ENCODE results near the gene DISC1.
"Not testable (repeated sequence)": the region's sequence is repeated elsewhere in the genome, so short reads cannot be mapped to it uniquely, and the experiment has no call there.

The DISC1 gene

GRCh38 chr1:231750818-231751362, 124.3 kb downstream of the DISC1 start:
- Mint-ChIP-seq H3K36me3 (ENCODE audit: low read depth) (peaks cover 35% of the 10 kb centered on the region), H3K4me3 (no peak overlapping the region), H3K27ac (no peak overlapping the region), H3K9me3 (peaks cover 17% of the 10 kb centered on the region), H3K27me3 (no peaks in the 10 kb centered on the region), H3K4me1 (no peaks in the 10 kb centered on the region)
- DNase-seq (no peak), ATAC-seq (no peak)

DNA sequence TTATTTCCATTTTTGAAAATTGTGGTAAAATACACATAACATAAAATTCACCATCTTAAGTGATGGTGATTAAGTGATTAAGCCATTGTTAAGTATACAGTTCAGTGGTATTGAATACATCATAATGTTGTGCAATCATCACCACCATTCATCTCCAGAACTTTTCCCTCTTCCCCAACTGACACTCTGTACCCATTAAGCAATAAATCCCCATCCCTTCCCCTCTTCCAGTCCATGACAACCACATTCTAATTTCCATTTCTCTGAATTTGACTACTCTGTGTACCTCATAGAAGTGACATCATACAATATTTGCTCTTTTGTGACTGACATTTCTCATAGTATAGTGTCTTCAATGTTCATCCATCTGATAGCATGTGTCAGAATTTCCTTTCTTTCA, 124.8 kb downstream of the DISC1 start:
- H3K4me1 Mint-ChIP-seq: no peaks in the 10 kb centered on the region
- H3K9me3 Mint-ChIP-seq: peaks cover 17% of the 10 kb centered on the region
- ATAC-seq (no peak), DNase-seq (no peak)
- H3K4me3 Mint-ChIP-seq: no peak overlapping the region
- H3K27me3 Mint-ChIP-seq: no peaks in the 10 kb centered on the region
- no peak overlapping the region for H3K27ac Mint-ChIP-seq
- H3K36me3 Mint-ChIP-seq (ENCODE audit: low read depth): peaks cover 35% of the 10 kb centered on the region

DNA sequence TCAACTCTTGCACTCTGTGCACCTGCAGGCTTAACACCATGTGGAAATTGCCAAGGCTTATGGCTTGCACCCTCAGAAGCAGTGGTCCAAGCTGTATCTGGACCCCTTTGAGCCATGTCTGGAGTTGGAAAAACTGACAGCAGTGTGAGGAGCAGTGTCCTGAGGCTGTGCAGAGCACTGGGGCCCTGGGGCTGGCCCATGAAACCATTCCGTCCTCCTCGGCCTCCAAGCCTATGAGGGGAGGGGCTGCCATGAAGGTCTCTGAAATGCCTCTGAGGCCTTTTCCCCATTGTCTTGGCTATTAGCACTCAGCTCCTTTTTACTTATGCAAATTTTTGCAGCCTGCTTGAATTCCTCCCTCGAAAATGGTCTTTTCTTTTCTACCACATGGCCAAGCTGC, 126.7 kb downstream of the DISC1 start:
- no peak overlapping the region for H3K4me3 Mint-ChIP-seq
- no peak for ATAC-seq
- no peaks in the 10 kb centered on the region for H3K4me1 Mint-ChIP-seq
- no peak overlapping the region for H3K27ac Mint-ChIP-seq
- H3K27me3 Mint-ChIP-seq: no peaks in the 10 kb centered on the region
- no peak for DNase-seq
- H3K9me3 Mint-ChIP-seq: peaks cover 17% of the 10 kb centered on the region
- H3K36me3 Mint-ChIP-seq (ENCODE audit: low read depth): peaks cover 35% of the 10 kb centered on the region

DNA sequence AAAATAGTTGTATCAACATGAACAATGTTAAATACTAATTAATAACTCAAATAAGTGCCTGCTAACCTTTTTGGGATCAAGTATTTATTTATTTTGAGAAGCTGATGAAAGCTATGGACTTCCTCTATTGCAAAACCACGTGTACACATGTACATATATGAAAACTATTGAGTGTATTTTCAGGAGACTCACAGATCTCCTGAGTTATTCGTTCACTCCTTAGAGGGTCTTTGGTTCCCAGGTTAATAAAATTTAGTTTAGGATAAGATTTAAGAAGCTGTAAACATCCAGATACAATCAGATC, 130.5 kb downstream of the DISC1 start:
- no peaks in the 10 kb centered on the region for H3K27me3 Mint-ChIP-seq
- H3K36me3 Mint-ChIP-seq (ENCODE audit: low read depth): peaks cover 19% of the 10 kb centered on the region
- peaks cover 6% of the 10 kb centered on the region for H3K9me3 Mint-ChIP-seq
- H3K27ac Mint-ChIP-seq: no peak overlapping the region
- DNase-seq (no peak), ATAC-seq (peak; percentile 24)
- H3K4me3 Mint-ChIP-seq: no peak overlapping the region
- H3K4me1 Mint-ChIP-seq: no peaks in the 10 kb centered on the region

DNA sequence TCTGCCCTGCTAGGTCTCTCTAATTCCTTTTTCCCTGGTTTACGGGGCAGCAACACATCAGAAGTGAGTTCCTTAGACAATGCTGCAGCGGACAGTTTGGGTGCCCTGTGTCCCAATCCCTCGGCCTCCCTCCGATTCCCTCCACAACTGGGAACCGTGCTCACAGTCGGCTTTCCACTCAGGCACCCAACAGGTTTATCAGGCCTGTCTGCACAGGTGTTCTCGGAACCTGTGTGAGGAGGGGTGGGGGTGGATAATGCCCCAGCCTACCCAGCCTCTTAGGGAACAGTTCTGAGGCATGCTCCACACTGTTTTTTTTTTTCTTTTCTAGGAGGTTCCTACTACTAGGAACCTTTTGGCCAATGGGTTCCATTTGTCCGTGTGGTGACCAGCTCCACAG, 131.2 kb downstream of the DISC1 start:
- DNase-seq (no peak), ATAC-seq (no peak)
- peaks cover 6% of the 10 kb centered on the region for H3K9me3 Mint-ChIP-seq
- peaks cover 12% of the 10 kb centered on the region for H3K36me3 Mint-ChIP-seq (ENCODE audit: low read depth)
- H3K4me1 Mint-ChIP-seq: no peaks in the 10 kb centered on the region
- no peak overlapping the region for H3K4me3 Mint-ChIP-seq
- no peak overlapping the region for H3K27ac Mint-ChIP-seq
- H3K27me3 Mint-ChIP-seq: no peaks in the 10 kb centered on the region

- DNase-seq (no peak), ATAC-seq (no peak)
- Mint-ChIP-seq H3K36me3 (ENCODE audit: low read depth) (peaks cover under 1% of the 10 kb centered on the region), H3K4me1 (no peaks in the 10 kb centered on the region), H3K27me3 (no peaks in the 10 kb centered on the region), H3K27ac (no peak overlapping the region), H3K9me3 (no peaks in the 10 kb centered on the region), H3K4me3 (no peak overlapping the region)
Observed at GRCh38 chr1:231761252-231761651, 134.7 kb downstream of the DISC1 start.

DNA sequence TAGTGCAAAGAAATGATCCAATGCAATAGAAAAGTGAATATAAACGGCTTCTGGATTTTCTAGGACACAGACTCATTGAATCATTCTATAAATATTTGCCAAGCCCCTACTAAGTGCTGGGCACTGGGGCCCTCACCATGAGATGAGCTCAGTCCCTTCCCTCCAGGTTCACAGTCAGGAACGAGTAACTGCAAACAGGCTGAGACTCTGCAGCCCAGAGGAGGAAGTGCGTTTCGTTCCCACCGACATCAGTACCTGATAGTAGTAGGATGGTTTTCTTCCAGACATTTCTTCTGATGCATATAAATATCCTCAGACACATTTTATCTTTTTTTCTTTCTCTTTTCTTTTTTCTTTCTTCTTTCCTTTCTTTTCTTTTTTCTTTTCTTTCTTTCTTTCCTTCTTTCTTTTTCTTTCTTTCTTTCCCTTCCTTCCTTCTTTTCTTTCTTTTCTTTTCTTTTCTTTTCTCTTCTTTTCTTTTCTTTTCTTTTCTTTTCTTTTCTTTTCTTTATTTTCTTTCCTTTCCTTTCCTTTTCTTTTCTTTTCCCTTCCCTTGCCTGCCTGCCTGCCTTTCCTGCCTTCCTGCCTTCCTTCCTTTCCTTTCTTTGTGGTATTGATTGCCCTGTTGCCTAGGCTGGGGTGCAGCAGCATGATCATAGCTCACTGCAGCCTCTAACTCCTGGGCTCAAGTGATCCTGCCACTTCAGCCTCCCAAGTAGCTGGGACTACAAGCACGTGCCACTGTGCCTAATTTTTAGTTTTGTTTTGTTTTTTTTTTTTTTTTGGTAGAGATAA, 135.4 kb downstream of the DISC1 start:
- no peak overlapping the region for H3K27ac Mint-ChIP-seq
- no peak overlapping the region for H3K4me3 Mint-ChIP-seq
- H3K27me3 Mint-ChIP-seq: no peaks in the 10 kb centered on the region
- no peaks in the 10 kb centered on the region for H3K4me1 Mint-ChIP-seq
- H3K36me3 Mint-ChIP-seq (ENCODE audit: low read depth): peaks cover 2% of the 10 kb centered on the region
- no peak for DNase-seq
- ATAC-seq: no peak
- no peaks in the 10 kb centered on the region for H3K9me3 Mint-ChIP-seq

DNA sequence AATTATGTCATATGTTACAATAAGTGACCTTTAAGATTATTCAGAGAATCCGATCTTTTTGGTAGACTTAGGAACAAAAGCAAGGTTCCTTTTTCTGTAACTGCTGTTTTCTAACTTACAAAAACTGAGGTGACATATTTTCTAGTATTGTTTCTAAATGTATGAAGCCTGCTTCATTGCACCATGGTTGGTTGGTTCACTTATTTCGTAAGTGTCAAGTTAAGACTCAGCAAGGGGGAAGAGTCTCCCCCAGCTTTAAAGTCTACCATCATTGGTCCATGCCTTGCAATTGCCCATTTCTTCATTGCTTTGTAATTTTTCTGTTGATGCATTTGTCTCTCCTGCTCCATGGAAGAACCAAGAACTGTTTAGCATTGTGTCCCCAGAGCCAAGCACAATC, 136.9 kb downstream of the DISC1 start:
- H3K4me1 Mint-ChIP-seq: no peaks in the 10 kb centered on the region
- H3K27ac Mint-ChIP-seq: no peak overlapping the region

DNA sequence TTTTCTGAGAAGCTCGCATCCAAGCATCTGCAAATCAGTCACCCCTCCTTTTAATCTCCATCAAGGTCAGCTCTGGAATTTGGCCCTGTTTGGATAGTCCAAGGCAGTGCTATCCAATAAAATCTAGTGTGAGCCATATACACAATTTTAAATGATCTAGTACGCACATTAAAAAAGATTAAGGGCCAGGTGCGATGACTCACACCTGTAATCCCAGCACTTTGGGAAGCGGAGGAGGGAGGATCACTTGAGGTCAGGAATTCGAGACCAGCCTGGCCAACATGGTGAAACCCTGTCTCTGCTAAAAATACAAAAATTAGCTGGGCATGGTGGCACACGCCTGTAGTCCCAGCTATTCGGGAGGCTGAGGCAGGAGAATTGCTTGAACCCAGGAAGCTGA, 139.2 kb downstream of the DISC1 start:
- not testable (repeated sequence) for H3K36me3 Mint-ChIP-seq (ENCODE audit: low read depth); H3K4me1 Mint-ChIP-seq; H3K27ac Mint-ChIP-seq; H3K9me3 Mint-ChIP-seq; H3K4me3 Mint-ChIP-seq; ATAC-seq; H3K27me3 Mint-ChIP-seq; DNase-seq

More for the DNA sequence above, 136.9 kb downstream of the DISC1 start:
- DNase-seq (no peak), ATAC-seq (no peak)
- H3K36me3 Mint-ChIP-seq (ENCODE audit: low read depth): peaks cover 2% of the 10 kb centered on the region
- no peaks in the 10 kb centered on the region for H3K9me3 Mint-ChIP-seq
- no peaks in the 10 kb centered on the region for H3K27me3 Mint-ChIP-seq
- no peak overlapping the region for H3K4me3 Mint-ChIP-seq

DNA sequence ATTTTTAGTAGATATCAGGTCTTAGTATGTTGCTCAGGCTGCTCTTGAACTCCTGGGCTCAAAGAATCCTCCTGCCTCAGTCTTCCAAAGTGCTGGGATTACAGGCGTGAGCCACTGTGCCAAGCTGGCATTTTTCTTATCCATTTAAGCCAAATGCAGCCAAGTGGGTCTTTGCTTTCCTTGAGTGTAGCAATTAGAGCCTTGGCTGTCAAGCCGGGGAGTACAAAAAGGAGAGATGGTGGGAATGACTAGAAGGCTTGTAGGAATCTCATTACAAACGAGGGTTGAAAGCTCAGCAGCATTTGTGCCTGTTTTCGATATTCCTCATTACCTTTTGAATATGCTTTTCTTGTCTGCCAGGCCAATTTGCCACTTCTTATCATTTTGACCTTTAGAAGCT, 140.9 kb downstream of the DISC1 start:
- H3K4me1 Mint-ChIP-seq: no peaks in the 10 kb centered on the region
- no peak overlapping the region for H3K4me3 Mint-ChIP-seq
- DNase-seq: no peak
- ATAC-seq: no peak
- no peaks in the 10 kb centered on the region for H3K27me3 Mint-ChIP-seq
- H3K27ac Mint-ChIP-seq: no peak overlapping the region
- no peaks in the 10 kb centered on the region for H3K9me3 Mint-ChIP-seq
- H3K36me3 Mint-ChIP-seq (ENCODE audit: low read depth): peaks cover 3% of the 10 kb centered on the region

- no peak overlapping the region for H3K4me3 Mint-ChIP-seq
- ATAC-seq (no peak), DNase-seq (no peak)
- no peak overlapping the region for H3K27ac Mint-ChIP-seq
- H3K36me3 Mint-ChIP-seq (ENCODE audit: low read depth): peaks cover 3% of the 10 kb centered on the region
- H3K4me1 Mint-ChIP-seq: no peaks in the 10 kb centered on the region
- H3K9me3 Mint-ChIP-seq: no peaks in the 10 kb centered on the region
- no peaks in the 10 kb centered on the region for H3K27me3 Mint-ChIP-seq
Observed at GRCh38 chr1:231768416-231768815, 141.8 kb downstream of the DISC1 start.

DNA sequence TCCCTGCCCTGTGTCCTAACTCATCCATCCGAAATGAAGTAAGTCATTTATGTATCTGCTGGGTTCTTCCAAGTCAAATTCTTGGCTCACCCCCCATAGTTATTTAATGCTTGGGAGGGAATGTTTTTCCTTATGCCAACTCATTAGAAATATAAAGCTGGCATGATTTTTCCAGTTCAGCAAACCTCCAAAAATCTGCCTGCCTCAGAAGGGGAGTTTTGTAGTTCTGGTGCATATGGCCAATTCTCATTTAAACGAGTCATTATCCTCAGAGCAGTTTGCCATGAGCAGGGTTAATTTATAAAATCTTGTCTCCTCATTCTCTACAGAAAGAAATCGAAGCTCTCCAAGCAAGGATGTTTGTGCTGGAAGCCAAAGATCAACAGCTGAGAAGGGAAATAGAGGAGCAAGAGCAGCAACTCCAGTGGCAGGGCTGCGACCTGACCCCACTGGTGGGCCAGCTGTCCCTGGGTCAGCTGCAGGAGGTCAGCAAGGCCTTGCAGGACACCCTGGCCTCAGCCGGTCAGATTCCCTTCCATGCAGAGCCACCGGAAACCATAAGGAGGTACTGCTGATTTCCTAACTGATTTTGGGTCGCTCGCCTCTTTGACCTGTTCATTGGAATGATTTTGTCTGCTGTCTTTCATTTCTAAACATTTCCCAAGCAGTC, 144.1 kb downstream of the DISC1 start:
- Mint-ChIP-seq H3K4me3 (no peak overlapping the region), H3K27ac (no peak overlapping the region), H3K4me1 (no peaks in the 10 kb centered on the region), H3K27me3 (no peaks in the 10 kb centered on the region), H3K9me3 (no peaks in the 10 kb centered on the region), H3K36me3 (ENCODE audit: low read depth) (peaks cover 6% of the 10 kb centered on the region)
- DNase-seq (no peak), ATAC-seq (no peak)

GRCh38 chr1:231774719-231775335, 148.2 kb downstream of the DISC1 start:
- Mint-ChIP-seq H3K36me3 (ENCODE audit: low read depth) (peaks cover 6% of the 10 kb centered on the region), H3K9me3 (no peaks in the 10 kb centered on the region), H3K4me1 (no peaks in the 10 kb centered on the region), H3K27ac (no peak overlapping the region), H3K27me3 (no peaks in the 10 kb centered on the region), H3K4me3 (no peak overlapping the region)
- DNase-seq: no peak
- ATAC-seq: no peak

- H3K27ac Mint-ChIP-seq: no peak overlapping the region
- DNase-seq: no peak
Observed at GRCh38 chr1:231776010-231776756, 149.6 kb downstream of the DISC1 start.

GRCh38 chr1:231776757-231777062, 150.1 kb downstream of the DISC1 start:
- no peaks in the 10 kb centered on the region for H3K27me3 Mint-ChIP-seq
- H3K36me3 Mint-ChIP-seq (ENCODE audit: low read depth): peaks cover 6% of the 10 kb centered on the region
- DNase-seq: no peak
- ATAC-seq: no peak
- H3K27ac Mint-ChIP-seq: no peak overlapping the region
- no peaks in the 10 kb centered on the region for H3K4me1 Mint-ChIP-seq
- no peaks in the 10 kb centered on the region for H3K9me3 Mint-ChIP-seq
- no peak overlapping the region for H3K4me3 Mint-ChIP-seq

More at GRCh38 chr1:231776010-231776756, 149.6 kb downstream of the DISC1 start:
- no peaks in the 10 kb centered on the region for H3K9me3 Mint-ChIP-seq
- H3K27me3 Mint-ChIP-seq: no peaks in the 10 kb centered on the region
- H3K4me3 Mint-ChIP-seq: no peak overlapping the region
- H3K36me3 Mint-ChIP-seq (ENCODE audit: low read depth): peaks cover 6% of the 10 kb centered on the region
- H3K4me1 Mint-ChIP-seq: no peaks in the 10 kb centered on the region
- no peak for ATAC-seq

All from activated naive CD8-positive, alpha-beta T cell treated with anti-CD3 and anti-CD28 coated beads, Interleukin-2, amount 50 U/mL, for 24 hours (primary cell).